Psoas muscle (tissue), 8 donors: ENCODE results near the gene SLC6A19. TPM values are rescaled to one million over a fixed set of nuclear protein-coding genes. Genes with fewer than 3 reads are reported as not detected.

ENCODE experiments used
- ATAC-seq, 4 donors: fragments of 200-7000 bp; cut with Tn5 transposase; one replicate each; pipeline ENCODE4 v1.9.1; 2020; ENCODE audit warnings: moderate library complexity in 3 of 4, mild to moderate bottlenecking in 2 of 4
- DNase-seq, 2 donors: peaks; one replicate each; pipeline ENCODE4 v3.0.0-alpha.2; 2020
- H3K27ac ChIP-seq: fragments of 200-600 bp; one replicate; pipeline ENCODE4 v1.8.0; 2022
- H3K27me3 ChIP-seq, 3 donors: fragments of 200-600 bp in 1 of 3; one replicate each; pipeline versions ENCODE4 v1.6.1 to v1.8.0; 2013 to 2022; ENCODE audit warnings: low read length in 2 of 3, mild to moderate bottlenecking in 2 of 3, moderate library complexity in 1 of 3; ENCODE audit not compliant: insufficient read depth in 3 of 3
- H3K36me3 ChIP-seq, 2 donors: fragments of 200-600 bp in 1 of 2; one replicate each; pipeline versions ENCODE4 v1.6.1 to v1.8.0; 2013 to 2022; ENCODE audit warnings: low read depth in 1 of 2, mild to moderate bottlenecking in 1 of 2, moderate library complexity in 1 of 2; ENCODE audit not compliant: insufficient read depth in 1 of 2
- H3K4me1 ChIP-seq: fragments of 200-600 bp; one replicate; pipeline ENCODE4 v1.8.0; 2022
- H3K4me3 ChIP-seq: fragments of 200-600 bp; one replicate; pipeline ENCODE4 v1.8.0; 2022; ENCODE audit warnings: mild to moderate bottlenecking
- H3K9me3 ChIP-seq: fragments of 200-600 bp; one replicate; pipeline ENCODE4 v1.8.0; 2022
- WGBS, 3 donors: extraction: QIAGEN DNeasy Blood & Tissue Kit; methylation state at CpG; one replicate each; pipeline versions ENCODE4 v1.1.6 to v1.1.7; 2013; 5-methylcytosine and 5-hydroxymethylcytosine counted together
- intact Hi-C, 2 donors: fragments of 100-400 bp; cut with DNase I; formaldehyde crosslinking; loops; one replicate each; pipeline versions ENCODE4 v1.11.0 to v1.14.2; 2022
- polyA plus RNA-seq, 3 donors: library from polyadenylated mRNA; stranded (reverse); fragments of 200-250 nt; gene quantifications; one replicate each; pipeline ENCODE4 v1.2.3, GENCODE V29; 2013
- total RNA-seq, 4 donors: library from RNA; stranded (reverse); fragmentation: NEBNext Ultra II Directional in 2 of 4; extraction: Animal tissue kit (Norgen Biotek cat#: 25700) in 2 of 4; gene quantifications; one replicate each; pipeline versions ENCODE4 v1.2.1 to v1.2.4, GENCODE V29; 2021 to 2023
- TF ChIP-seq, protein P1 (sequence below): fragments of 200-600 bp; IDR thresholded peaks from one replicate; pipeline ENCODE4 v1.8.0; 2022; ENCODE audit warnings: antibody characterized with exemption
- donor health status: healthy with polysubstance abuse.
- donor health status: DM: no; HTN: no; CAD: no; lungs with moderate emphysema.
- donor health status: Bipolar disorder and iron deficiency.
- donor health status: healthy.
- donor health status: DM: yes; HTN: yes; CAD: no.
- donor health status: DM: no; HTN: no; CAD: no.
- donor health status: DM: no; HTN: no; CAD: no.
- donor health status: DM: yes; HTN: yes; CAD: no.

SLC6A19 gene
- total and polyA plus RNA-seq, 7 donors, result 0.03 to 0.08 TPM; not detected in 5

DNA sequence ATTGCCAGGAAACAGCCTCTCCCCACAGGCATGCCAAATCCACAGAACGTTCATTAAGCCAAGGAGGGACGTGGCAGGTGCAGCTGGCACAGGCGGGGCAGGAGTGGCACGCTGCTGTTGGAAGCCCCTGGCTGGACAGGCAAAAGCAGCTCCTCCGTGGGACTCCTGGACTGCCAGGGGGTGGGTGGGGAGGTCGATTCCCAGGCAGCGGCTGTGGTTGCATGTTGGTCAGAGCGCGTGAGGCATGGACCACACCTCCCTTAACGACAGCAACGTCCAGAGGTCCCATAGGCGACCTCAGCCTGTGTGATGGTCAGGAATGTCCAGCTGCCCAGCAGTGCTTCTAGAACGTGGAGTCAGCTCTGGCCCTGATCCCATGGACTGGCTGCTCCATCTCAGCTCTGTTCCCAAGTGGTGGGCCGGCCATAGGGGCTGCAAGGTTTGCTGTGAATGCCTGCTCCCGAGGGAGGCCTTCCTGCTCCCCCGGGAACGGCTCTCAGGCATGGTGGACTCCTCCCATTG lies 6.9 kb downstream of the SLC6A19 start:
- 30 to 43% (median 34%) methylated on average over 16 to 17 of the region's 17 CpGs for WGBS, 3 donors
- Histone ChIP-seq H3K27ac (no peak overlapping the region), H3K4me1 (no peaks in the 10 kb centered on the region), H3K9me3 (no peaks in the 10 kb centered on the region), H3K4me3 (no peak overlapping the region), H3K36me3 (no peaks in the 10 kb centered on the region), H3K27me3 (peaks cover 0 to 54% (median 8%) of the 10 kb centered on the region in 3 donors)
- intact Hi-C loops, result no loop called here
- peak in 1 of 2 donors; percentile 2 for DNase-seq
- TF ChIP-seq, protein P1, sequence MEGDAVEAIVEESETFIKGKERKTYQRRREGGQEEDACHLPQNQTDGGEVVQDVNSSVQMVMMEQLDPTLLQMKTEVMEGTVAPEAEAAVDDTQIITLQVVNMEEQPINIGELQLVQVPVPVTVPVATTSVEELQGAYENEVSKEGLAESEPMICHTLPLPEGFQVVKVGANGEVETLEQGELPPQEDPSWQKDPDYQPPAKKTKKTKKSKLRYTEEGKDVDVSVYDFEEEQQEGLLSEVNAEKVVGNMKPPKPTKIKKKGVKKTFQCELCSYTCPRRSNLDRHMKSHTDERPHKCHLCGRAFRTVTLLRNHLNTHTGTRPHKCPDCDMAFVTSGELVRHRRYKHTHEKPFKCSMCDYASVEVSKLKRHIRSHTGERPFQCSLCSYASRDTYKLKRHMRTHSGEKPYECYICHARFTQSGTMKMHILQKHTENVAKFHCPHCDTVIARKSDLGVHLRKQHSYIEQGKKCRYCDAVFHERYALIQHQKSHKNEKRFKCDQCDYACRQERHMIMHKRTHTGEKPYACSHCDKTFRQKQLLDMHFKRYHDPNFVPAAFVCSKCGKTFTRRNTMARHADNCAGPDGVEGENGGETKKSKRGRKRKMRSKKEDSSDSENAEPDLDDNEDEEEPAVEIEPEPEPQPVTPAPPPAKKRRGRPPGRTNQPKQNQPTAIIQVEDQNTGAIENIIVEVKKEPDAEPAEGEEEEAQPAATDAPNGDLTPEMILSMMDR, result no peak
- no peak for ATAC-seq

DNA sequence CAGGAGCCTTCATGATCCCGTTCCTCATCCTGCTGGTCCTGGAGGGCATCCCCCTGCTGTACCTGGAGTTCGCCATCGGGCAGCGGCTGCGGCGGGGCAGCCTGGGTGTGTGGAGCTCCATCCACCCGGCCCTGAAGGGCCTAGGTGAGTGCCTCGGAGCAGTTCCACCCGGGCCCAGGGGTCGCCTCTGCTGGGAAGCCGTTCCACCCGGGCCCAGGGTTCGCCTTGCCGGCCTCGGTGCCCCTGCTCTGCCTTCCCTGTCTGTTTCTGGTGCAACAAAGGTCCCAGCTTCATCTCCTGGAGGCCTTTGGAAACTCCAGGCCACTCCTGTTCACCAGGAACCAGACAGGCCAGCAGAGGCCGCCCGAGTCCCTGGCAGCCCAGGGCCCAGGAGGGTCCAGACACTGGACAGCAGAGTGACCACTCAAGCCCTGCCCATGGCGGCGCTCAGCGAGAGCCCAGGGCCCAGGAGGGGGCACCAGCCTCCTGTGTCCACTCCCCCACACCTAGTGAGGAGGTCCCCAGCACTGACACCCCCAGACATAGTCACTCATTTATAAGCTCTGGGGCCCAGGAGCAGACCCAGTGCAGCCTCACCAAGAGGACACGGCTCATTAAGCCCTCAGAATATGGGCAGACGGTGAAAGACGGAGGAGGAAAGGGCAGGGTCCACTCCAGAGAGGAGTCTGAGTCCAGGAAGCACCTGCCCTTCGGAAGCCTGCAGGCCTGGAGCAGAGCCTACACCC lies 7.5 kb downstream of the SLC6A19 start:
- DNase-seq (peak; percentile 12 to 48), ATAC-seq (peak in 1 of 4 donors; percentile 42)
- TF ChIP-seq, protein P1, result peak; percentile 24
- WGBS, 3 donors, result 75 to 77% (median 76%) methylated on average over 24 of the region's 24 CpGs
- Histone ChIP-seq H3K4me1 (no peaks in the 10 kb centered on the region), H3K36me3 (no peaks in the 10 kb centered on the region), H3K9me3 (no peaks in the 10 kb centered on the region), H3K4me3 (no peak overlapping the region), H3K27ac (no peak overlapping the region), H3K27me3 (peaks cover 0 to 50% (median 8%) of the 10 kb centered on the region in 3 donors)
- intact Hi-C loops, result no loop called here

DNA sequence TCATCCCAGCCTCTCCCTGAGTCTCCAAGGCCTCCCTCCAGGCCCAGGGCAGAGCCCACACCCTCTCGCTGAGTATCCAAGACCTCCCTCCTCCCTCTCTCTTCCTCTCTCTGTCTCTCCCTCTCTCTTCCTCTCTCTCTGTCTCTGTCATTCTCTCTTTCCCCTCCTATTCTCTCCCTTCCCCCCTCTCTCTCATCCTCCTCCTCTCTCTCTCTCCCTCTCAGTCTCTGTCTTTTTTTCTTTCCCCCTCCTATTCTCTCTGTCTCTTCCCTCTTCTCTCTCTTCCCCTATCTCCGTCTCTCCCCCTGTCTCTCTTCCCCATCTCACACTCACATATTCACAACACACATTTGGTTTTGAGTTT lies 8.1 kb downstream of the SLC6A19 start:
- TF ChIP-seq, protein P1, result no peak
- no peak for ATAC-seq
- no peak overlapping the region for H3K27ac ChIP-seq
- intact Hi-C loops, result no loop called here
- H3K36me3 ChIP-seq, result no peaks in the 10 kb centered on the region
- H3K4me1 ChIP-seq, result no peaks in the 10 kb centered on the region
- 51 to 83% (median 58%) methylated on average over 2 of the region's 2 CpGs for WGBS, 3 donors
- no peak for DNase-seq
- no peaks in the 10 kb centered on the region for H3K9me3 ChIP-seq
- peaks cover 0 to 50% (median 6%) of the 10 kb centered on the region in 3 donors for H3K27me3 ChIP-seq
- no peak overlapping the region for H3K4me3 ChIP-seq

DNA sequence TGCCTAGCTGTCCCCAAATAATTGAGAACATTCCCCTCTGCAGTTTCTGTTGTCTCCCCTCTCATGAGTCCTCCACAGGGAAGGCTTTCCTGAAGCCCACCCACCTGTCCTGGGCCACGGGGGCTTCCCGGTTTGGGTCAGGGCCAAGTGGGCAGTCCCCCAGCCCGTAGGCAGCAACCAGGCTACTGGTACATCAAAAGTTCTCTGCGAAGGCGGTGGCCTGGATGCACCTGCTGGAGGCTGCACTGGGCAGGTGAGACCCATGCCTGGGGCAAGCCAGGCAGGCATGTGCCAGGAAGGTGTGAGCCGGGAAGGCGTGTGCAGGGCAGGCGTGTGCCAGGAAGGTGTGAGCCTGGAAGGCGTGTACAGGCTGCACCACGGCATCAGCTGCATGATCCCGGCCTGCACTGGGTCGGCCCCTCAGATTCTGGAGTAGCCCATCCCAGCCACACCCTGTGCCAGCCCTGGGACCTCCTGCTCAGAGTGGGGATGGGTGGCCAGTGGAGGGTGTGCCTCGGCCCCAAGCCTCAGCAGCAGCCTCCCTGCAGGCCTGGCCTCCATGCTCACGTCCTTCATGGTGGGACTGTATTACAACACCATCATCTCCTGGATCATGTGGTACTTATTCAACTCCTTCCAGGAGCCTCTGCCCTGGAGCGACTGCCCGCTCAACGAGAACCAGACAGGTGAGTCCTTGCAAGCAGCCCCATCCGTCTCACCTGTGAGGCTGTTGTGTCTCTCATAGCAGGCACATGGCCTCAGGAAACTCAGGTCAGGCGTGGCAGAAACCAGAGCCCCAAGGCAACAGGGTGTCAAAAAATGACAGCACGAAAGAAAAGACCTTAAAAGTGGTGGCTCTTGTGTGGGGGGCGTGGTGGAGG lies 8.7 kb downstream of the SLC6A19 start:
- Histone ChIP-seq H3K27me3 (peaks cover 0 to 48% (median 6%) of the 10 kb centered on the region in 3 donors), H3K9me3 (no peaks in the 10 kb centered on the region), H3K27ac (no peak overlapping the region), H3K4me1 (no peaks in the 10 kb centered on the region), H3K4me3 (no peak overlapping the region), H3K36me3 (no peaks in the 10 kb centered on the region)
- intact Hi-C loops, result no loop called here
- DNase-seq (peak; percentile 2 to 15), ATAC-seq (no peak)
- 79 to 84% (median 80%) methylated on average over 21 of the region's 21 CpGs for WGBS, 3 donors
- TF ChIP-seq, protein P1, result no peak
